22Rv1 (cell line): ENCODE results near the gene TRIM26.

Experiments used
- CTCF ChIP-seq: fragments of 450-650 bp; IDR thresholded peaks from 2 replicates; pipeline ENCODE4 v1.5.1; 2017; ENCODE audit warnings: mild to moderate bottlenecking
- ZFX ChIP-seq: fragments of 450-650 bp; IDR thresholded peaks from 2 replicates; pipeline ENCODE4 v1.6.1; 2017; ENCODE audit warnings: antibody characterized with exemption, borderline replicate concordance

DNA sequence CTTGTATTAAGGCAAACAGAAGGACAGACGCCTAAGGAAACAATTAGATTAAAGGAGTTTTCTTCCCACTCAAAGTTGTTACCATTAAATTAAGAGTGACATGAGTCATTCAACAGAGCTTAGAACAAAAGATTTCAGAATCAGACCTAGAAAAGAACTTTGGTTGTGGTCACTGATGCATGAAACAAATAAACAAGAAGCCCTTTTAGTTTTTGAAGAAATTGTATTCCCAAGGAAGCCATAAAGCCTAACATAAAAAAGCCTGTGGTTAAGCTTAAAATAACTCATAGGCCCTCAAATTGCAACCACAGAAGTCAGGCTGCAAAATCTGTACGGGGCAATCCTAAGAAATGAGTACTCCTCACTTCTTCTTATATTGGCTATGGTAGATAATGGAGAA lies 17.9 kb upstream of the TRIM26 start:
- no peak for TF ChIP-seq CTCF
- TF ChIP-seq ZFX: no peak
